Memory B cell (primary cell): ENCODE measurements around the gene RICTOR.

Experiments
- ATAC-seq: fragments of 150-1000 bp; cut with Tn5 transposase; 2 replicates; pipeline ENCODE4 v1.10.0; 2021; ENCODE audit warnings: low read depth, mild to moderate bottlenecking, moderate library complexity
- DNase-seq, 2 donors: peaks; one replicate each; pipeline ENCODE4 v3.0.0; 2022; ENCODE audit warnings: low spot score in 2 of 2
- H3K27ac Mint-ChIP-seq: one replicate; pipeline ENCODE4 v1.8.0; 2022; ENCODE audit warnings: mild to moderate bottlenecking, moderate library complexity, mixed read lengths
- H3K27me3 Mint-ChIP-seq: one replicate; pipeline ENCODE4 v1.8.0; 2022; ENCODE audit warnings: mixed read lengths
- H3K36me3 Mint-ChIP-seq: one replicate; pipeline ENCODE4 v1.8.0; 2022; ENCODE audit warnings: mild to moderate bottlenecking, mixed read lengths
- H3K4me1 Mint-ChIP-seq: one replicate; pipeline ENCODE4 v1.8.0; 2022; ENCODE audit warnings: mixed read lengths
- H3K4me3 Mint-ChIP-seq: one replicate; pipeline ENCODE4 v1.8.0; 2022; ENCODE audit warnings: mild to moderate bottlenecking, moderate library complexity, mixed read lengths
- H3K9me3 Mint-ChIP-seq: one replicate; pipeline ENCODE4 v1.8.0; 2022; ENCODE audit warnings: mixed read lengths

The RICTOR gene, protein sequence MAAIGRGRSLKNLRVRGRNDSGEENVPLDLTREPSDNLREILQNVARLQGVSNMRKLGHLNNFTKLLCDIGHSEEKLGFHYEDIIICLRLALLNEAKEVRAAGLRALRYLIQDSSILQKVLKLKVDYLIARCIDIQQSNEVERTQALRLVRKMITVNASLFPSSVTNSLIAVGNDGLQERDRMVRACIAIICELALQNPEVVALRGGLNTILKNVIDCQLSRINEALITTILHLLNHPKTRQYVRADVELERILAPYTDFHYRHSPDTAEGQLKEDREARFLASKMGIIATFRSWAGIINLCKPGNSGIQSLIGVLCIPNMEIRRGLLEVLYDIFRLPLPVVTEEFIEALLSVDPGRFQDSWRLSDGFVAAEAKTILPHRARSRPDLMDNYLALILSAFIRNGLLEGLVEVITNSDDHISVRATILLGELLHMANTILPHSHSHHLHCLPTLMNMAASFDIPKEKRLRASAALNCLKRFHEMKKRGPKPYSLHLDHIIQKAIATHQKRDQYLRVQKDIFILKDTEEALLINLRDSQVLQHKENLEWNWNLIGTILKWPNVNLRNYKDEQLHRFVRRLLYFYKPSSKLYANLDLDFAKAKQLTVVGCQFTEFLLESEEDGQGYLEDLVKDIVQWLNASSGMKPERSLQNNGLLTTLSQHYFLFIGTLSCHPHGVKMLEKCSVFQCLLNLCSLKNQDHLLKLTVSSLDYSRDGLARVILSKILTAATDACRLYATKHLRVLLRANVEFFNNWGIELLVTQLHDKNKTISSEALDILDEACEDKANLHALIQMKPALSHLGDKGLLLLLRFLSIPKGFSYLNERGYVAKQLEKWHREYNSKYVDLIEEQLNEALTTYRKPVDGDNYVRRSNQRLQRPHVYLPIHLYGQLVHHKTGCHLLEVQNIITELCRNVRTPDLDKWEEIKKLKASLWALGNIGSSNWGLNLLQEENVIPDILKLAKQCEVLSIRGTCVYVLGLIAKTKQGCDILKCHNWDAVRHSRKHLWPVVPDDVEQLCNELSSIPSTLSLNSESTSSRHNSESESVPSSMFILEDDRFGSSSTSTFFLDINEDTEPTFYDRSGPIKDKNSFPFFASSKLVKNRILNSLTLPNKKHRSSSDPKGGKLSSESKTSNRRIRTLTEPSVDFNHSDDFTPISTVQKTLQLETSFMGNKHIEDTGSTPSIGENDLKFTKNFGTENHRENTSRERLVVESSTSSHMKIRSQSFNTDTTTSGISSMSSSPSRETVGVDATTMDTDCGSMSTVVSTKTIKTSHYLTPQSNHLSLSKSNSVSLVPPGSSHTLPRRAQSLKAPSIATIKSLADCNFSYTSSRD (N-terminal part only)

GRCh38 chr5:39074017-39074814 is at the start of gene RICTOR:
RICTOR (minus strand) TSS chr5:39074399; CDS start chr5:39074377, 22 bp downstream.
- Mint-ChIP-seq H3K9me3 (no peaks in the 10 kb centered on the region), H3K4me1 (peaks cover 26% of the 10 kb centered on the region), H3K36me3 (peaks cover 2% of the 10 kb centered on the region), H3K27ac (peak within 1 kb of the TSS; percentile 96), H3K27me3 (no peaks in the 10 kb centered on the region), H3K4me3 (peak within 1 kb of the TSS; percentile 92)
- DNase-seq = peak; percentile 87 to 89
- peak; percentile 75 for ATAC-seq

- H3K4me3 Mint-ChIP-seq = no peak overlapping the region
- H3K4me1 Mint-ChIP-seq = no peaks in the 10 kb centered on the region
- peaks cover 5% of the 10 kb centered on the region for H3K27me3 Mint-ChIP-seq
- H3K27ac Mint-ChIP-seq = no peak overlapping the region
- H3K36me3 Mint-ChIP-seq = no peaks in the 10 kb centered on the region
- ATAC-seq = no peak
- DNase-seq = no peak
- H3K9me3 Mint-ChIP-seq = no peaks in the 10 kb centered on the region
Observed at GRCh38 chr5:39121922-39122321, 47.7 kb upstream of the RICTOR start.

GRCh38 chr5:39121315-39121714 is 47.1 kb upstream of the RICTOR start:
- Mint-ChIP-seq H3K9me3 (no peaks in the 10 kb centered on the region), H3K36me3 (no peaks in the 10 kb centered on the region), H3K27me3 (peaks cover 5% of the 10 kb centered on the region), H3K27ac (no peak overlapping the region), H3K4me1 (no peaks in the 10 kb centered on the region), H3K4me3 (no peak overlapping the region)
- DNase-seq (no peak), ATAC-seq (no peak)

DNA sequence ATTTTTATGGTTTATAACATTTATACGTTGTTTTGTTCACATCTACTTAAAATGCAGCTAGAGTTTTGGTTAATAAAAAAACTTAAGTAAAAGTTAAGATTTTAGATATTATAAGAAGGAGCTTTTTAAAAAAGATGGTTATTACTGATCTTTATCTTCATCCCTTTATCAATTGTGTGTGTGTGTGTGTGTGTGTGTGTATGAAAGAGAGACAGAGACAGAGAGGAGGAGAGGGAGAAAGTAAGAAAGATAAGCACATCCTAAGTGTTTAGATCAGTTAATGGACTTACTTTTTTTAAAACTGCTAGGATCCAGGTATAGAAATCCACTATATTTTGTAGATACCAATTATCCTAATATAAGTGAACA is 45.8 kb upstream of the RICTOR start:
- DNase-seq (no peak), ATAC-seq (no peak)
- Mint-ChIP-seq H3K27me3 (peaks cover 3% of the 10 kb centered on the region), H3K4me1 (peaks cover 5% of the 10 kb centered on the region), H3K4me3 (no peak overlapping the region), H3K27ac (no peak overlapping the region), H3K9me3 (no peaks in the 10 kb centered on the region), H3K36me3 (no peaks in the 10 kb centered on the region)

GRCh38 chr5:39119404-39120051 is 45.3 kb upstream of the RICTOR start:
- DNase-seq (no peak), ATAC-seq (no peak)
- H3K4me1 Mint-ChIP-seq = peaks cover 5% of the 10 kb centered on the region
- H3K27me3 Mint-ChIP-seq = peaks cover 3% of the 10 kb centered on the region
- H3K36me3 Mint-ChIP-seq = no peaks in the 10 kb centered on the region
- no peak overlapping the region for H3K27ac Mint-ChIP-seq
- no peak overlapping the region for H3K4me3 Mint-ChIP-seq
- no peaks in the 10 kb centered on the region for H3K9me3 Mint-ChIP-seq

DNA sequence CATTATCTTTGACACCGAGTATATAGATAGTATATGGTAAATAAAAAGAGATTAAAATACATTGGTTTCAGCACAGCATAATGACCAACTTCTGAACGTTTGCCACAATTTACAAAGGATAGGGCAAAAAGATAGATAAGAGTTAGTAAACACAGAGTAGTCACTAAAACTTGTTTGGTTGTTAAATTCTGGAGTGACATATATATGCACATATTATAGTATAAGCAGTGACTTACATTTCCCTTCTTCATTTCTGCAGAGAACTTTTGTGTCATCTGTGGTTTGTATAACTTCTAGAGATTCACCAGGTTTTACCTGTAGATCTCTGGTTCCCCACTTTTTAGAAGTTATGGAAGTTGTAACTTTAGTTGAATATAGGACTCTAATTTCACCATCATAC is 44.4 kb upstream of the RICTOR start:
- H3K4me1 Mint-ChIP-seq = peaks cover 5% of the 10 kb centered on the region
- DNase-seq (no peak), ATAC-seq (no peak)
- H3K36me3 Mint-ChIP-seq = no peaks in the 10 kb centered on the region
- no peaks in the 10 kb centered on the region for H3K9me3 Mint-ChIP-seq
- H3K4me3 Mint-ChIP-seq = no peak overlapping the region
- peaks cover 3% of the 10 kb centered on the region for H3K27me3 Mint-ChIP-seq
- H3K27ac Mint-ChIP-seq = no peak overlapping the region

GRCh38 chr5:39117401-39117800 is 43.2 kb upstream of the RICTOR start:
- Mint-ChIP-seq H3K4me3 (no peak overlapping the region), H3K4me1 (peaks cover 5% of the 10 kb centered on the region), H3K36me3 (no peaks in the 10 kb centered on the region), H3K9me3 (no peaks in the 10 kb centered on the region), H3K27ac (no peak overlapping the region), H3K27me3 (peaks cover 3% of the 10 kb centered on the region)
- DNase-seq (no peak), ATAC-seq (no peak)

- H3K36me3 Mint-ChIP-seq = no peaks in the 10 kb centered on the region
- peaks cover 5% of the 10 kb centered on the region for H3K4me1 Mint-ChIP-seq
- no peak overlapping the region for H3K4me3 Mint-ChIP-seq
- DNase-seq (no peak), ATAC-seq (no peak)
- H3K27me3 Mint-ChIP-seq = no peaks in the 10 kb centered on the region
- H3K9me3 Mint-ChIP-seq = no peaks in the 10 kb centered on the region
- no peak overlapping the region for H3K27ac Mint-ChIP-seq
Observed at GRCh38 chr5:39116344-39117170, 42.4 kb upstream of the RICTOR start.

DNA sequence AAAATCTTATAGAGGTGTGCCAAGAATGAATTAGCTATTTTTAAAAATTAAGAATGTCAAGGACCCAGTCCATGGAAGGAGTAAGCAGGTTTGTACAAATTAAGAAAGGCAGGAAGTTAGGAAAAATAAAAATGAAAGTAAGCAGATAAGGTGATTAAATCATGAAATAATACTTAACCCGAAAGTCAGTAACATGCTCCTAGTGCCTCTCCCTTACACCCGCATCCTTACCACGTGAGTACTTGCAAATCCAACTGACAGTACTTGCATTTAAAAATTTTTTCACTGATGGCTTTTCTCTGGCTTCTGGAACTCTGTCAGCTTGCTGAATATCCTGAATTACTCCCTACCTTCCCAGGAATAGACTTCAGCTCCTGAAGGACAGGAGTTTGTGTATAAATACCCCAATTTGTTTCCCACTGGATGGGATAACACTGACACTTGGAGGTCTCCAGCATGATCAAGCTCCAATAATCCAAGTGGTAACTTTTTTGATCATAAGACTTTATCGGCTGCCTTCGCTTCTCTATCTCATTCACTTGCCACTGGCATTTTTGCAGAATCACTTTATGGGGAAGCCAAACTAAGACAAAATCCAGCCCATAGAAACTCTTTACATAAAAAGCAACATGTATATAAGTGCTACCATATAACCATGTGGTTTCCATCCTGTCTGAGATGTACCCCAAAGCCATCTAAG is 41.6 kb upstream of the RICTOR start:
- no peaks in the 10 kb centered on the region for H3K36me3 Mint-ChIP-seq
- no peak overlapping the region for H3K27ac Mint-ChIP-seq
- H3K4me1 Mint-ChIP-seq = peaks cover 5% of the 10 kb centered on the region
- DNase-seq (no peak), ATAC-seq (no peak)
- no peak overlapping the region for H3K4me3 Mint-ChIP-seq
- no peaks in the 10 kb centered on the region for H3K27me3 Mint-ChIP-seq
- no peaks in the 10 kb centered on the region for H3K9me3 Mint-ChIP-seq

GRCh38 chr5:39114155-39114554 is 40.0 kb upstream of the RICTOR start:
- no peak for ATAC-seq
- Mint-ChIP-seq H3K27me3 (no peaks in the 10 kb centered on the region), H3K9me3 (no peaks in the 10 kb centered on the region), H3K36me3 (no peaks in the 10 kb centered on the region), H3K4me3 (no peak overlapping the region), H3K27ac (no peak overlapping the region), H3K4me1 (peaks cover 5% of the 10 kb centered on the region)
- DNase-seq = no peak

DNA sequence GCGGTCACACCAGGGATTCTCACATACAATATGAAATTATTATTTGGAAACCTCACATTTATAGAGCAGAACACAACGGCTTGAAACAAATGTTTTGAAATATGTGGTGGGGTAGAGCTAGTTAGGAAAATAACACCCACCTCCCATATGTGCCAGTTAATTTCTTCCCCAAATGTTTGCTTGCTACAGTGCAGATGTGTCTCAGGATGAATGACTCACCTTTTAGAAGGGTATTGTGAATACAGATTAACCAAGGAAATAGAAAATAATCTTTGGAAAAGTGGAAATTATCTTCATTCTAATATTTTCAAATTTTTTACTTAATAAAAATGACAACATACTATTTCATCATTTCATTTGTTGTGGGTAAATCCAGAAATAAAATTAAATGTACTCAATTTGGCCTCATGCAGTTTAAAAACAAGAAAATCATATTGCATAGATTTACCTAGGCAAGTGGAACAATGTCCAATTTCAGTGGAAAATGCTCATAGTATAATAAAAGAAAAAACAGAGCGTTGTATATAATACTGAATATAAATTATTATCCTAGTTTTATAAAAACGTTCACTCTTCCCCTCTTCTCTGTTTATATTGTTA is 39.3 kb upstream of the RICTOR start:
- H3K27ac Mint-ChIP-seq = no peak overlapping the region
- no peaks in the 10 kb centered on the region for H3K9me3 Mint-ChIP-seq
- H3K4me1 Mint-ChIP-seq = peaks cover 5% of the 10 kb centered on the region
- no peak for DNase-seq
- no peak overlapping the region for H3K4me3 Mint-ChIP-seq
- ATAC-seq = no peak
- no peaks in the 10 kb centered on the region for H3K36me3 Mint-ChIP-seq
- no peaks in the 10 kb centered on the region for H3K27me3 Mint-ChIP-seq
